ENCODE measurements around the gene TNFRSF1A. TPM values are rescaled to one million over a fixed set of nuclear protein-coding genes. Genes with fewer than 3 reads are reported as not detected.

Gene TNFRSF1A
- total and polyA plus RNA-seq, 11 donors = 23.7 to 141 (median 54.2) TPM

DNA sequence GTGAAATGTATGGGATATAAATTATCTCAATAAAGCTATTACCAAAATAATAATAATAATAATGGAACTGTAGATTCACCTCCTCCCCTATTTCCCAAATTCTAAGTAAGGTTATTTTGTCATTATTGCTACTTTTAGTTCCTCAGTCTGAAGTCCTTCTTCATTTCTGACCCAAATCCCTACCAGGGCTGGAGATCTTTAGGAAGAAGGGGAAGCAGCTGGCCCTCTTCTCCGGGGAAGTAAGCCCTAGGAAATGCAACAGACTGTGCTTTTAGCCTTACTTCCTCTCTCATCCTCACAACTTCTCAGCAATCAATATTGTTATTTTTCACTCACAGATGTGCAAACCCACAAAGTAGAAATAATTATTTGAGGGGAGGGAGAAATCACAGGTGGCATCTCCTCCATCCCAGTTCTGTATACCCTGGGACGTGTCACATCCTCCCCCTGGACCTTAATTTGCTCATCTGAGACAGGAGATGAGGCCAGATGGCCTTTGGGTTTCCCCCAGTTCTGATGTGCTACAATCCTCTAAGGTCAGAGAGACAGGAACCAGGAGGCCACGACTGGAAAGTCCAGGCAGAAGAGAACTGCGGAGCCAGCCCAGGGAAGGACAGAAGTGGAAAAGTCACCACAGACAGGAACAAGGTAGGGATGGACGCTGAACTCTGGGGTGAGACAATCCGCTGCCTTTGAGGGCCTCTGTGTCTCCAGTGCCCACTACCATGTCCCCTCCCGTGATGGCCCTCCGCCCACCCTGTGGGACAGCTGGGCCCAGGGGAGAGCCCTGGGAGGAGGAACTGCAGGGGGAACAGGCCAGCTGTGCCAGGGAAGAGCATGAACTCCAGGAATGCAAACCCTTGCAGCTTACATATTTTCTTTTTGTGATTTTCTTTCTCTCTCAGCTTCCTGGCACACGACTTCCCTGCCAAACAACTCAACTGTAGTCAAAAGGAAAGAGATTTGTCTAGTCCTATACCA, 10.6 kb upstream of the TNFRSF1A start:
- ATAC-seq (peak in 2 of 4 donors; percentile 37 to 44), DNase-seq (no peak)
- intact Hi-C loops (cut with DNase I) = no loop called here
- H3K9me3 ChIP-seq = no peaks in the 10 kb centered on the region
- peaks cover 0 to 62% (median 15%) of the 10 kb centered on the region in 12 donors for H3K4me1 ChIP-seq
- no peak overlapping the region for H3K4me3 ChIP-seq
- no peaks in the 10 kb centered on the region for H3K27me3 ChIP-seq
- H3K36me3 ChIP-seq = no peaks in the 10 kb centered on the region
- TF ChIP-seq, protein P1, sequence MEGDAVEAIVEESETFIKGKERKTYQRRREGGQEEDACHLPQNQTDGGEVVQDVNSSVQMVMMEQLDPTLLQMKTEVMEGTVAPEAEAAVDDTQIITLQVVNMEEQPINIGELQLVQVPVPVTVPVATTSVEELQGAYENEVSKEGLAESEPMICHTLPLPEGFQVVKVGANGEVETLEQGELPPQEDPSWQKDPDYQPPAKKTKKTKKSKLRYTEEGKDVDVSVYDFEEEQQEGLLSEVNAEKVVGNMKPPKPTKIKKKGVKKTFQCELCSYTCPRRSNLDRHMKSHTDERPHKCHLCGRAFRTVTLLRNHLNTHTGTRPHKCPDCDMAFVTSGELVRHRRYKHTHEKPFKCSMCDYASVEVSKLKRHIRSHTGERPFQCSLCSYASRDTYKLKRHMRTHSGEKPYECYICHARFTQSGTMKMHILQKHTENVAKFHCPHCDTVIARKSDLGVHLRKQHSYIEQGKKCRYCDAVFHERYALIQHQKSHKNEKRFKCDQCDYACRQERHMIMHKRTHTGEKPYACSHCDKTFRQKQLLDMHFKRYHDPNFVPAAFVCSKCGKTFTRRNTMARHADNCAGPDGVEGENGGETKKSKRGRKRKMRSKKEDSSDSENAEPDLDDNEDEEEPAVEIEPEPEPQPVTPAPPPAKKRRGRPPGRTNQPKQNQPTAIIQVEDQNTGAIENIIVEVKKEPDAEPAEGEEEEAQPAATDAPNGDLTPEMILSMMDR (IDR thresholded peaks at IDR 0.05) = no peak
- TF ChIP-seq POLR2A (IDR thresholded peaks at IDR 0.05) = no peak
- peak overlapping the region in 10 of 12 donors; percentile 2 to 90 (median 32) for H3K27ac ChIP-seq
- WGBS, 4 donors = 50 to 55% (median 53%) methylated on average over 9 of the region's 9 CpGs

DNA sequence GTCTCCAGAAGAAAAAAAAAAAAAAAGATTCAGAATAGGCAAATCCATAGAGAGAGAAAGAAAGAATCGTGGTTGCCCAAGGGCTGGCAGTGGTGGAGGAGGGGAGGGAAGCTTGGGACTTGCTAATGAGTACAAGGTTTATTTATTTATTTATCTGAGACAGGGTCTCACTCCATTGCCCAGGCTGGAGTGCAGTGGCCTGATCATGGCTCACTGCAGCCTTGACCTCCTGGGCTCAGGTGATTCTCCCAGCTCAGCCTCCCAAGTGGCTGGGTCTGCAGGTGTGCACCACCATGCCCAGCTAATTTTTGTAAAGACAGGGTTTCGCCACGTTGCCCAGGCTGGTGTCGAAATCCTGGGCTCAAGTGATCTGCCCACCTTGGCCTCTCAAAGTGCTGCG, 9.7 kb upstream of the TNFRSF1A start:
- no peak for TF ChIP-seq POLR2A (IDR thresholded peaks at IDR 0.05)
- TF ChIP-seq, protein P1 (IDR thresholded peaks at IDR 0.05) = no peak
- 78 to 92% (median 90%) methylated on average over 5 of the region's 5 CpGs for WGBS, 4 donors
- ATAC-seq = no peak
- Histone ChIP-seq H3K4me1 (peaks cover 3 to 65% (median 22%) of the 10 kb centered on the region in 12 donors), H3K27ac (peak overlapping the region in 2 of 12 donors; percentile 51 to 90), H3K4me3 (no peak overlapping the region), H3K36me3 (no peaks in the 10 kb centered on the region), H3K27me3 (no peaks in the 10 kb centered on the region), H3K9me3 (no peaks in the 10 kb centered on the region)
- no peak for DNase-seq
- intact Hi-C loops (cut with DNase I) = no loop called here

DNA sequence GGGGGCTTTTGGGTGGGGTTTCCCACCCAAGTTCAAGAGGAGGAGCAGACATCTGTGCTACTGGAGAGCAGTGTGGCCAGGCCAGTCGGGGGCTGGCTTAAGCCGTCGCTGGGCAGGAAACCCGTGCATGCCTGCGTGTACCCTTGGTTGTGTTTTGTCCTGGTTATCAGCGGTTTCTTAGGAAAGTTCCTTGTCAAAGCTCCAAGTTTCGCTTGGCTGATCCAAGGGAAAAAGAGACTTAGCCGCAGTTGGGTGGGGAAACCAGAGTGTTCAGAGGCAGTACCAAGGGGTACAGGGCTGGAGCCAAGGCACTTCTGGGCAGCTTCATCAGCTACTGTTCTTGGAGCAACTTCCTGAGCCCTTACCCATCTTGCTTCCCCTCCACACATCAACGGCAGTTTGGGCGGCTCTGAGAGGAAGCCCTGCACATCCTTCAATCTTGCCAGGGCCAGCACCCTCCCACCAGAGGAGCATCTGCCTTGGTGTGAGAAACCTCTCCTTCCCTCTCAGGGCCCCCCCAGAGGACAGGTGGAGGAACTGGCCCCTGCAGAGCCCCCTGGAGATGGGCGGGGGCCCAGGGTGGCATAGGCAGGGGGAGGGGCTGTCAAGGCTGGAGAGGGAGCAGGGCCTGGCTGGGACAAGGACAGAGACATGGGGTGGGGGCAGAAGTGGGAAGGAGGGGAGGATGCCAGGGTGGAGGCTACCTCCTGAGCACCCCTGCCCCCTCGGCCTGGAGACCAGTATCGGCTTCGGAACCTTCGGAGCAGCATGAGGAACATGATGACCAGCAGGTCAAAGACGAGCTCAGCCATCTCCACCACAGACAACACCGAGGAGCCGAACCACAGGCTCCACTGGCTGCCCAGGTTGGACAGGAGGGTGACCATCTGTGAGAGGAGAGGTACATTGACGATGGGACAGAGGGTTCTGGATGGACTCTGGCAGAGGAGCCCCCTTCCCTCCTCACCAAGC, 5.8 kb upstream of the TNFRSF1A start:
- H3K27me3 ChIP-seq = no peaks in the 10 kb centered on the region
- DNase-seq (peak in 4 of 5 donors; percentile 64 to 74 (median 66)), ATAC-seq (peak; percentile 69 to 83 (median 76))
- intact Hi-C loops (cut with DNase I) = loop anchor here in 1 of 10 donors (10.0 kb wide), 1 partner anchor 207 kb away; the partner anchor contains the start of gene IFFO1
- peaks cover 4 to 69% (median 41%) of the 10 kb centered on the region in 12 donors for H3K4me1 ChIP-seq
- H3K9me3 ChIP-seq = no peaks in the 10 kb centered on the region
- H3K27ac ChIP-seq = peak overlapping the region; percentile 53 to 84 (median 70)
- peak overlapping the region in 7 of 12 donors; percentile 3 to 24 (median 19) for H3K4me3 ChIP-seq
- no peaks in the 10 kb centered on the region for H3K36me3 ChIP-seq
- 57 to 61% (median 60%) methylated on average over 17 to 19 of the region's 19 CpGs for WGBS, 4 donors
- TF ChIP-seq POLR2A (IDR thresholded peaks at IDR 0.05) = peak in 1 of 2 donors; percentile 42
- TF ChIP-seq, protein P1 (IDR thresholded peaks at IDR 0.05) = no peak
